Activated T-helper 1 cell treated with anti-CD3 and anti-CD28 coated beads, Interleukin-2, amount 50 U/mL, for 16 hours (primary cell): Measurements from ENCODE around the gene MYBPC2.

Experiments used
- DNase-seq, 2 donors: peaks; one replicate each; pipeline ENCODE4 v3.0.0-alpha.2; 2020; ENCODE audit warnings: low read depth in 1 of 2, low spot score in 1 of 2

Gene MYBPC2

DNA sequence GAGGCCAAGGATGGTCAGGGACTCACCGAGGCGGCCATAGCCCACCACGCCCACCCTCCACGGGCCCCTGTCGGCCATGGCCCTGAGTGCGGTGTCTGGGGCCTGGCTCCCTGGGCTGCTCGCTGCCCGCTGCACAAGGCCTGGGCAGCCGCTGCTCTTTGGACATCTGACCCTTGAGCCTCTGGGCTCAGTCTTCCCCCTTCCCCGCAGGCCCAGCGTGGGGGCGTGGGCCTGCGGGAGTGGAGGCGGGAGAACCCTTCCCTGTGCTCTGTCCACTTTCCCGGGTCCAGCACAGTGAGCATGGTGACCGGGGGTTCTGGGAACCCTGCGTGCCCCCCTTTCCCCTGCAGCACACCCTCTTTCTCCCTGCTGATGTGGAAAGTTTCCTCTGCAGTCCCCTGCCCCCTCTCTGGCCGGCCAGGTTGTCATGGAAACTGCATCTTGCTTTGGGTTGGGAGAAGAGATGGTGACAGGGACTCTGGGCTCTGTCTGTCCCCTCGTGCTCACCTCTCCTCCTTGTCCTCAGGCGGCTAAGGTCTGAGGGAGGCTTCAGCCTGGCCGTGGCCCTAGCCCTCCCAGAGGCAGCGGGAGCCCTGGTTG, 81.2 kb downstream of the MYBPC2 start, which contains the start of gene ASPDH:
Gene ASPDH, minus strand, starts transcription at position 168 of the 600 bp plus-strand sequence. Its CDS starts 90 bp downstream, at position 78.
- DNase-seq, result no peak

GRCh38 chr19:50514346-50515167, 81.9 kb downstream of the MYBPC2 start:
- DNase-seq, result no peak

- DNase-seq, result no peak
Measured at GRCh38 chr19:50515168-50515561, 82.5 kb downstream of the MYBPC2 start.
